Epithelial cell of prostate (primary cell): Measurements from ENCODE around the gene CUEDC1.

Source experiments
- DNase-seq: peaks from one replicate; pipeline ENCODE4 v3.0.0-alpha.2; 2011; ENCODE audit warnings: low read depth, low spot score
- H3K27ac ChIP-seq: fragments of 450-650 bp; 2 replicates; pipeline ENCODE4 v1.5.1; 2017; ENCODE audit warnings: mild to moderate bottlenecking

Gene CUEDC1, protein sequence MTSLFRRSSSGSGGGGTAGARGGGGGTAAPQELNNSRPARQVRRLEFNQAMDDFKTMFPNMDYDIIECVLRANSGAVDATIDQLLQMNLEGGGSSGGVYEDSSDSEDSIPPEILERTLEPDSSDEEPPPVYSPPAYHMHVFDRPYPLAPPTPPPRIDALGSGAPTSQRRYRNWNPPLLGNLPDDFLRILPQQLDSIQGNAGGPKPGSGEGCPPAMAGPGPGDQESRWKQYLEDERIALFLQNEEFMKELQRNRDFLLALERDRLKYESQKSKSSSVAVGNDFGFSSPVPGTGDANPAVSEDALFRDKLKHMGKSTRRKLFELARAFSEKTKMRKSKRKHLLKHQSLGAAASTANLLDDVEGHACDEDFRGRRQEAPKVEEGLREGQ

GRCh38 chr17:57955183-57955931 is at the start of gene CUEDC1:
Gene CUEDC1 (minus strand): TSS chr17:57955412. CDS start chr17:57885564, 69,848 bp downstream.
- DNase-seq = no peak
- peak within 1 kb of the TSS; percentile 66 for H3K27ac ChIP-seq

- DNase-seq = no peak
- H3K27ac ChIP-seq = no peak overlapping the region
Observed at GRCh38 chr17:58004060-58004459, 48.8 kb upstream of the CUEDC1 start.

GRCh38 chr17:58002973-58003372 is 47.8 kb upstream of the CUEDC1 start:
- H3K27ac ChIP-seq = peak overlapping the region; percentile 15
- DNase-seq = no peak

DNA sequence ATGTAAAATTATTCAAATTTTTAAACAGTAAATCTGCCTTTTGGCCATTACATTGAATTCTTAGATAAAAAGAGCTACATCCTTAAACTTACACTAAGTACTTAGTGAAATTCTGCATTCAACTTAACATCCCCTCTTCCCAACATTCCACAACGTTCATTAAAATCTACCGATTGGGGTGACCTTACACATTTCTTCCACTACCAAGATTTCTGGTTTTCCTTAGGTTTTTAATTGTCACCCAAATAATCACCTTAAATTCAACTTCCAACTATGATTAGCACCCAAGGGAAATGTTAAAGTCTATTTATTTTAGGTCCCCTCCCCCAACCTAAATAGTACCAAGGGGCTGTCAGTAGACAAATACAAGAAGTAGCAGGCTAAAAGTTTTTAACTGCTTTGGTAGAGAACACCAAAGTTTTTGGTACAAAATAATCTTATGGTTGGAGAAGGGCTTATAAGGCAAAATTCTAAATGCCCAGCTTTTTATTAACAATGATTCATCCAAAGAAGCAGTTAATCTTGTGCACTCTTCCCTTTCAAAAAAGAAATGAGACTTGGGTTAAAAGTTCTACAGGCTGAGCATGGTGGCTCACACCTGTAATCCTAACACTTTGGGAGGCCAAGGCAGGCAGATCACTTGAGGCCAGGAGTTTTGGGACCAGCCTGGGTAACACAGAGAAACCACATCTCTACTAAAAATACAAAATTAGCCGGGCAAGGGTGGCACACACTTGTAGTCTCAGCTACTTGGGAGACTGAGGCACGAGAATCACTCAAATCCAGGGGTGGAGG is 47.1 kb upstream of the CUEDC1 start:
- peak overlapping the region; percentile 15 for H3K27ac ChIP-seq
- DNase-seq = no peak

GRCh38 chr17:58001461-58002124 is 46.4 kb upstream of the CUEDC1 start:
- no peak for DNase-seq
- peak overlapping the region; percentile 3 for H3K27ac ChIP-seq

GRCh38 chr17:57999496-58000017 is 44.3 kb upstream of the CUEDC1 start:
- no peak overlapping the region for H3K27ac ChIP-seq

GRCh38 chr17:57999010-57999495 is 43.8 kb upstream of the CUEDC1 start:
- DNase-seq = no peak
- H3K27ac ChIP-seq = no peak overlapping the region

More at GRCh38 chr17:57999496-58000017, 44.3 kb upstream of the CUEDC1 start:
- DNase-seq = no peak

DNA sequence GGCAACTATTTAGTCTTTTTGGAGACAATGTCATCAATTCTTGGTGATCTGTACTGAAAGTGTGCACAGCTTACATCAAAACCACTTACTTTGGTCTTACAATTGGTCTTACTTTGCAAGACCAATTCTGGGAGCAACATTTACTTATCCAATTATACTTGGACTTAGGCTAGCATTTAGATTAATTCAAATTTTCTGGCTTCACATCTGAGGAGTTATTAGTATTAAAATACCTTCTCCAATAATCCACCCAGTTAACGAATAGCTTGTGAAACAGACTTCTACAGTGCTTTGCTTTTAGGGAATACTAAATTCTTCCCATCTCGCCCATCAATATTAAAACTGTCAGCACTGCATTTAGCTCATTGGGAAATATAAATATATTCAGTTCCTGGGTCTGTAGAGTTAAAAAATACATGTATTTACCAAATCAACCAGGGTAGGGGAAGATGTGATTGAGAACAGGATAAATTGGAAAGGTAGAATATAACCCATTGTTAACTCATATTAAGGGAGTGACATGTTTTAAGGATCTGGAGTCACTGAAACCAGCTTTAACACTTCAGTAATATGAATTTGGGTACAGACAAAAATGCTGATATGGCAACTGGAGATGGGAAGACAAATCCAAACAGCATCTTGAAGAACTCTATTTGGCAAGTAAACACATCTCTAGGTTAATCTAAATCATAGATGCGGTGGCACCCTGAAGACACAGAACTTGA is 42.0 kb upstream of the CUEDC1 start:
- H3K27ac ChIP-seq = no peak overlapping the region
- DNase-seq = no peak

DNA sequence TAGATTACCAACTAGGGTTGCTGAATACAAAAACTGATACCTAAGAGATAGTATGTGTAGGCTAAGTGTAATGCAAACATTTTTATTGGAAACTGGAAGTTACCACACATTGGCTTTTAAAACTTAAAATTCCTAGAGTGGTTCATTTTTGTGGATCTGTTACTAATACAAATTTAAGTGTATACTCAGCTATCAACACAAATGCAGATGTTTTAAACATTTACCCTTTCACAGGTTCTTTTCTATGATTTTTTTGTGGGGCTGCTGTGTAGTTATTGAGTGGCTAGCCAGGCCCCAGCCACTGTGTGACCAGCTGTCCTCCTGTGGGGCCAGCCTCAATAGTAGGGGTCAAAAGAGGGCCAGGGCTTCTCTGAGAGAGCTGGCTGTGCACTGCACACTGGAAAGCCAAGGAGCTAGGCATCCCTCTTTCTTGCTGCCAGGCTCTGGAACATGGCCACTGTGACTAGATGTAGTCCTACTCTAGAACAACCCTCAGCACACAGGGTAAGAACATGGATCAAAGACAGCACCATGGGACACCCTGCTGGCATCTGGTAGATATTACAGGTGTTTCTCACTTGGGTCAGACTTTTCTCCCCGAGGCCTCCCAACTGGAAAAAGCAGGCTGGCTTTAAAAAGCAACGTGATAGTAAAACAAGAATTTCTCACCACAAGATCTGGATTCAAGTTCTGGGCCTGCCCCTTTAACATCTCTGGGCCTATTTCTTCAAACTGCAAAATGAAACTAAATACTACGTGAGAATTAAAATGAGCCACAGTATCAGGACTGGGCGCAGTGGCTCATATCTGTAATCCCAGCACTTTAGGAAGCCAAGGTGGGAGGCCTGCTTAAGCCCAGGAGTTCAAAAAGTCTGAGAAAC is 40.1 kb upstream of the CUEDC1 start:
- H3K27ac ChIP-seq = no peak overlapping the region
- DNase-seq = peak; percentile 40

- DNase-seq = no peak
- H3K27ac ChIP-seq = no peak overlapping the region
Observed at GRCh38 chr17:57994436-57994835, 39.2 kb upstream of the CUEDC1 start.

- DNase-seq = no peak
- no peak overlapping the region for H3K27ac ChIP-seq
Observed at GRCh38 chr17:57993471-57994365, 38.5 kb upstream of the CUEDC1 start.

DNA sequence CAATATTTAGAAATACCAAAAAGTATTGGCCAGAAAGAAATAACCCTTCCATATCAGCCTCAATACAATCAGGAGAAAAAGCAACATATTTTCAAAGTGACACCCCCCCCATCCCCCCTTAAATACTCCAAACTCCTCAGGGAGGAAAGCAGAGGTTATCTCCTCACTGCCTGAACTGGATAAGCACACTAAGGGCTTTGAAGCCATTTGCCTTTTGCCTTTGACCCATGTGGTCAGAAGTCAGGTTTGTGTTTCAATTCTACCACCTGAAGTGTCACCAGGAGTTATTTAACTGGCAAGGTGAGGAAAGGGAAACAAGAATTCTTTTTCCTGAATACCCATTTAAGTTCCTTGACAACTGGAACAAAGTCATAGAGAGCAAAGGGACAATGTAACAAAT is 36.3 kb upstream of the CUEDC1 start:
- no peak overlapping the region for H3K27ac ChIP-seq
- no peak for DNase-seq

DNA sequence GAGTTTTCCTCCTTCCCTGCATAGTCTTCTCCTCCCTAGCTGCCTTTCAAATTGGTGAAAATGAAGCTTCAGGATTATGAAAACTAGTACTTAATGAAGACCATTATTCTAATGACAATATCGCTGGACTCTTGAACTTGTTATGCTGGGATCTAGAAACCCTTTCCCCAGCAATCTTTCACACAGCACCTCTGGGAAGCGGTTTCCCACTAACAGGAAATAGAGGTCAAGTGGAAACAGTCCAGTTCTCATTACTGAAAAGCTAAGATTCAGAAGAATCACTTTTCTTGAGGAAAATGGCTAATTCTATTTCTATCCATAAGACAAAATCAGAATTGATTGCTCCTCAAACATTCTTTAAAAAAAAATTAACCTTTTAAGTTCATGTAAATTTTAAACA is 34.8 kb upstream of the CUEDC1 start:
- DNase-seq = no peak
- H3K27ac ChIP-seq = peak overlapping the region; percentile 88

GRCh38 chr17:57988301-57989250 is 33.4 kb upstream of the CUEDC1 start:
- DNase-seq = no peak
- peak overlapping the region; percentile 88 for H3K27ac ChIP-seq

GRCh38 chr17:57987581-57988300 is 32.5 kb upstream of the CUEDC1 start, which contains the start of gene VEZF1:
Gene VEZF1 (minus strand): TSS chr17:57988254. CDS start chr17:57988111, 143 bp downstream.
- no peak for DNase-seq
- peak within 1 kb of the TSS; percentile 88 for H3K27ac ChIP-seq
